Umbilical cord (tissue), 2 donors: ENCODE measurements around the gene SMTN. TPM values are rescaled to one million over a fixed set of nuclear protein-coding genes. Genes with fewer than 3 reads are reported as not detected.
"Not testable (repeated sequence)": the region's sequence is repeated elsewhere in the genome, so short reads cannot be mapped to it uniquely, and the experiment has no call there.

Experiments used
- DNase-seq: peaks from one replicate; pipeline ENCODE4 v3.0.0-alpha.2; 2015; ENCODE audit warnings: low spot score
- total RNA-seq: library from RNA; depleted of rRNA; stranded (reverse); fragments of >200 nt; gene quantifications from one replicate; pipeline ENCODE4 v1.2.3, GENCODE V29; 2014; ENCODE audit warnings: low replicate concordance; ENCODE audit not compliant: insufficient read depth

SMTN gene
- total RNA-seq, 1 donor from 2014 or later = 198 TPM

GRCh38 chr22:31104869-31105268, 23.8 kb downstream of the SMTN start:
- DNase-seq = no peak

GRCh38 chr22:31105282-31105929, 24.3 kb downstream of the SMTN start:
- DNase-seq = no peak

GRCh38 chr22:31106001-31106571, 25.0 kb downstream of the SMTN start:
- peak; percentile 47 for DNase-seq

GRCh38 chr22:31106731-31107177, 25.6 kb downstream of the SMTN start:
- DNase-seq = peak; percentile 59

GRCh38 chr22:31107178-31107893, 26.2 kb downstream of the SMTN start, which contains the start of gene SELENOM:
TSS of gene SELENOM (minus strand) at chr22:31107568. CDS start at chr22:31107505, 63 bp downstream.
- peak; percentile 99 for DNase-seq

GRCh38 chr22:31107894-31108218, 26.7 kb downstream of the SMTN start:
- no peak for DNase-seq

- DNase-seq = not testable (repeated sequence)
Measured at GRCh38 chr22:31112547-31113091, 31.5 kb downstream of the SMTN start.

- no peak for DNase-seq
Measured at GRCh38 chr22:31118046-31118820, 37.1 kb downstream of the SMTN start.

GRCh38 chr22:31119026-31119717, 38.1 kb downstream of the SMTN start:
- DNase-seq = no peak

- DNase-seq = peak; percentile 20
Measured at GRCh38 chr22:31120230-31120629, 39.1 kb downstream of the SMTN start.

GRCh38 chr22:31120642-31121041, 39.5 kb downstream of the SMTN start:
- no peak for DNase-seq

GRCh38 chr22:31121403-31121802, 40.3 kb downstream of the SMTN start:
- DNase-seq = no peak

- no peak for DNase-seq
Measured at GRCh38 chr22:31122196-31122531, 41.0 kb downstream of the SMTN start.

GRCh38 chr22:31122532-31123291, 41.6 kb downstream of the SMTN start, which contains the start of gene INPP5J:
TSS of gene INPP5J (plus strand) at chr22:31122966. CDS start at chr22:31123015, 49 bp downstream.
- peak; percentile 68 for DNase-seq

GRCh38 chr22:31123292-31123602, 42.1 kb downstream of the SMTN start:
- DNase-seq = no peak

- DNase-seq = no peak
Measured at GRCh38 chr22:31124290-31124689, 43.2 kb downstream of the SMTN start.

GRCh38 chr22:31124811-31125465, 43.8 kb downstream of the SMTN start:
- DNase-seq = no peak

- no peak for DNase-seq
Measured at GRCh38 chr22:31125521-31126117, 44.5 kb downstream of the SMTN start.

GRCh38 chr22:31126128-31126868, 45.2 kb downstream of the SMTN start:
- no peak for DNase-seq
